DND-41 (cell line): ENCODE data around the gene TSPAN18.
A peak's percentile ranks its signal among the peaks of the same experiment; 100 is the strongest.

Source experiments
- CTCF ChIP-seq: IDR thresholded peaks from 2 replicates; pipeline ENCODE4 v1.5.1; 2012; ENCODE audit warnings: borderline replicate concordance, low read length, moderate library complexity, mild to moderate bottlenecking; ENCODE audit not compliant: poor library complexity, severe bottlenecking; ENCODE audit errors: extremely low read depth
- EZH2 ChIP-seq: IDR thresholded peaks from 3 replicates; pipeline ENCODE4 v1.6.1; 2012; ENCODE audit warnings: borderline replicate concordance, low read depth, mild to moderate bottlenecking, moderate library complexity, low read length, inconsistent platforms; ENCODE audit not compliant: severe bottlenecking

GRCh38 chr11:44949160-44950030 lies 222.6 kb downstream of the TSPAN18 start:
- TF ChIP-seq CTCF (peak; percentile 44), EZH2 (no peak)
